B cell (primary cell): Measurements from ENCODE around the gene NSA2. TPM values are rescaled to one million over a fixed set of nuclear protein-coding genes. Genes with fewer than 3 reads are reported as not detected.

Source experiments
- ATAC-seq: fragments of 200-7000 bp; cut with Tn5 transposase; one replicate; pipeline ENCODE4 v1.10.0; 2021; ENCODE audit warnings: low read depth, mild to moderate bottlenecking, moderate number of reproducible peaks, moderate library complexity
- CTCF ChIA-PET: fragments of 350-600 bp; sonication (Branson Sonifier 250); formaldehyde crosslinking; loops from one replicate; lab custom pipeline; 2021; ENCODE audit warnings: antibody characterized with exemption, inconsistent platforms; lab: Charles Lee
- POLR2A ChIA-PET: fragments of 350-600 bp; sonication (Branson Sonifier 250); formaldehyde crosslinking; loops from one replicate; lab custom pipeline; 2021; ENCODE audit warnings: antibody characterized with exemption; lab: Charles Lee
- DNase-seq: peaks from one replicate; pipeline ENCODE4 v3.0.0; 2013
- H2AFZ ChIP-seq: 2 replicates; pipeline ENCODE4 v1.6.1; 2012; ENCODE audit warnings: mild to moderate bottlenecking, low read depth, low read length; ENCODE audit not compliant: insufficient read depth, poor library complexity, severe bottlenecking
- H3K27ac ChIP-seq, 2 donors: 1 replicate in 1 of 2; 2 replicates in 1 of 2; pipeline ENCODE4 v1.5.1; 2012 to 2013; ENCODE audit warnings: low read length in 2 of 2, mild to moderate bottlenecking in 2 of 2, moderate library complexity in 1 of 2
- H3K27me3 ChIP-seq, 4 experiments: fragments of 200-600 bp in 1 of 4; sonication (generic) in 1 of 4; replicated peaks in 1 of 4; 1 replicate in 2 of 4; 2 replicates in 2 of 4; pipeline versions ENCODE4 v1.6.1 to v1.7.0; 2013 to 2016; ENCODE audit warnings: low read length in 3 of 4, mild to moderate bottlenecking in 2 of 4, mixed read lengths in 1 of 4, moderate library complexity in 1 of 4; ENCODE audit not compliant: insufficient read depth in 4 of 4, control insufficient read depth in 3 of 4; ENCODE audit errors: control extremely low read depth in 1 of 4
- H3K36me3 ChIP-seq, 2 experiments: replicated peaks in 1 of 2; 1 replicate in 1 of 2; 2 replicates in 1 of 2; pipeline versions ENCODE4 v1.6.1 to v1.7.1; 2013; ENCODE audit warnings: low read length in 1 of 2; ENCODE audit not compliant: insufficient read depth in 2 of 2, control insufficient read depth in 1 of 2; ENCODE audit errors: control extremely low read depth in 1 of 2, extremely low read depth in 1 of 2
- H3K4me1 ChIP-seq, 2 donors: fragments of 200-600 bp in 1 of 2; sonication (generic) in 1 of 2; 1 replicate in 1 of 2; 2 replicates in 1 of 2; pipeline versions ENCODE4 v1.5.1 to v1.6.1; 2013 to 2017; ENCODE audit warnings: low read length in 2 of 2; ENCODE audit not compliant: control insufficient read depth in 2 of 2, insufficient read depth in 2 of 2
- H3K4me2 ChIP-seq: replicated peaks from 2 replicates; pipeline ENCODE3; 2012; ENCODE audit warnings: mild to moderate bottlenecking, low read depth, low read length; ENCODE audit not compliant: poor library complexity, severe bottlenecking
- H3K4me3 ChIP-seq, 5 experiments: fragments of 200-600 bp in 1 of 5; sonication (generic) in 1 of 5; 1 replicate in 3 of 5; 2 replicates in 2 of 5; pipeline versions ENCODE4 v1.5.1 to v1.7.0; 2011 to 2016; ENCODE audit warnings: low read length in 4 of 5, mild to moderate bottlenecking in 4 of 5, low read depth in 2 of 5, control low read depth in 1 of 5, moderate library complexity in 1 of 5; ENCODE audit not compliant: insufficient read depth in 1 of 5; ENCODE audit errors: control extremely low read depth in 1 of 5, extremely low read depth in 1 of 5
- H3K79me2 ChIP-seq: fragments of 200-600 bp; sonication (generic); one replicate; pipeline ENCODE4 v1.6.0; 2016; ENCODE audit warnings: low read length; ENCODE audit not compliant: control insufficient read depth, insufficient read depth
- H3K9ac ChIP-seq: fragments of 200-600 bp; sonication (generic); 2 replicates; pipeline ENCODE4 v1.6.1; 2017; ENCODE audit warnings: mild to moderate bottlenecking, low read length, moderate library complexity
- H3K9me3 ChIP-seq, 3 donors: one replicate each; pipeline versions ENCODE4 v1.6.1 to v1.7.1; 2013; ENCODE audit warnings: low read length in 2 of 3; ENCODE audit not compliant: control insufficient read depth in 2 of 3, insufficient read depth in 1 of 3; ENCODE audit errors: control extremely low read depth in 1 of 3
- H4K20me1 ChIP-seq: 2 replicates; pipeline ENCODE4 v1.6.0; 2012; ENCODE audit warnings: mild to moderate bottlenecking, low read length; ENCODE audit not compliant: insufficient read depth, control insufficient read depth, poor library complexity, severe bottlenecking
- H3K27ac Mint-ChIP-seq: one replicate; pipeline ENCODE4 v1.8.0; 2021; ENCODE audit warnings: mixed read lengths
- H3K27me3 Mint-ChIP-seq: one replicate; pipeline ENCODE4 v1.8.0; 2021; ENCODE audit warnings: mixed read lengths
- H3K4me1 Mint-ChIP-seq: one replicate; pipeline ENCODE4 v1.8.0; 2021; ENCODE audit warnings: mixed read lengths
- H3K4me3 Mint-ChIP-seq: one replicate; pipeline ENCODE4 v1.8.0; 2021; ENCODE audit warnings: mixed read lengths
- H3K9me3 Mint-ChIP-seq: one replicate; pipeline ENCODE4 v1.8.0; 2022; ENCODE audit warnings: mixed read lengths; ENCODE audit not compliant: insufficient read depth
- CTCF ChIP-seq: fragments of 200-600 bp; IDR thresholded peaks from one replicate; pipeline ENCODE4 v1.8.0; 2022; ENCODE audit warnings: antibody characterized with exemption, mild to moderate bottlenecking
- EZH2 ChIP-seq: IDR thresholded peaks from 2 replicates; pipeline ENCODE4 v1.6.1; 2012; ENCODE audit warnings: borderline replicate concordance, low read depth, mild to moderate bottlenecking, moderate library complexity, low read length; ENCODE audit not compliant: insufficient read depth, poor library complexity, severe bottlenecking
- WGBS: methylation state at CpG from one replicate; pipeline ENCODE4 v1.1.5; 2013; ENCODE audit warnings: missing lambda C conversion rate; ENCODE audit not compliant: insufficient coverage; 5-methylcytosine and 5-hydroxymethylcytosine counted together
- intact Hi-C: fragments of 100-400 bp; cut with micrococcal nuclease; formaldehyde crosslinking; loops from one replicate; pipeline ENCODE4 v1.10.0; 2022
- polyA plus RNA-seq: library from polyadenylated mRNA; depleted of rRNA; stranded (reverse); fragments of >200 nt; gene quantifications from 2 replicates; pipeline ENCODE4 v1.2.3, GENCODE V29; 2012
- total RNA-seq, 2 donors: library from RNA; stranded (reverse); fragments of 120-200 nt in 1 of 2; gene quantifications; 1 replicate in 1 of 2; 2 replicates in 1 of 2; pipeline versions ENCODE4 v1.2.3 to v1.2.4, GENCODE V29; 2013 to 2022

NSA2 gene
- total and polyA plus RNA-seq, 2 donors (not counting 1 experiment from before 2014, with no cell fraction given) = 30.2 to 126 TPM

DNA sequence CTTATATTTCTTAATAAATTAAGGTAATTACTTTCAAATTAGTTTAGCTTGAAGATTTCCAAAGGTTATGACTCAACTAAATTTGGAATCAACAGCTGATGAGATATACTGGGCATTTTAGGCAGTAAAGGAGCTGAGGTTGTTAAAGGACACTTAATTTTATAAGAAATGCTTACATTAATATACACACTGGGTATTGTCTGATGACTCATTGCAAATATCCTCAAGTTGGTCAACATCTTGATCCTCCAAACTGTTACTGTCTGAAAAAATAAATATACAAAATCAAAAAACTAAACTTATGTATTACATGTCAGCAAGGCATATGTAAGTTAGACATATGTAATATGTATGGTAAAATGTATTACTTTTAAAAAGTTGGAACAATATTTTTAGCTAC is 3.5 kb upstream of the NSA2 start:
- peaks cover 20 to 21% of the 10 kb centered on the region in 2 donors for H3K4me1 ChIP-seq
- H4K20me1 ChIP-seq = peaks cover 15% of the 10 kb centered on the region
- DNase-seq (no peak), ATAC-seq (no peak)
- intact Hi-C loops = loop anchor here (10.0 kb wide), 1 partner anchor 1949 kb away; the partner anchor contains the start of gene TNPO1
- H3K9ac ChIP-seq = no peak overlapping the region
- no peaks in the 10 kb centered on the region for H3K9me3 ChIP-seq
- TF ChIP-seq EZH2 (no peak), CTCF (no peak)
- no peak overlapping the region for H3K4me2 ChIP-seq
- Mint-ChIP-seq H3K27ac (no peak overlapping the region), H3K4me3 (no peak overlapping the region), H3K9me3 (no peaks in the 10 kb centered on the region), H3K27me3 (no peaks in the 10 kb centered on the region), H3K4me1 (peaks cover 27% of the 10 kb centered on the region)
- ChIA-PET POLR2A (no interaction called here), CTCF (interaction anchor here (1.1 kb wide), 1 partner anchor 13 kb away, joined by 5 read pairs; no protein-coding TSS in a partner anchor)
- peaks cover 5 to 24% of the 10 kb centered on the region in 2 experiments for H3K36me3 ChIP-seq
- no peak overlapping the region for H2AFZ ChIP-seq
- no peak overlapping the region for H3K4me3 ChIP-seq
- H3K27me3 ChIP-seq = no peaks in the 10 kb centered on the region
- H3K79me2 ChIP-seq = peaks cover 47% of the 10 kb centered on the region
- H3K27ac ChIP-seq = no peak overlapping the region

DNA sequence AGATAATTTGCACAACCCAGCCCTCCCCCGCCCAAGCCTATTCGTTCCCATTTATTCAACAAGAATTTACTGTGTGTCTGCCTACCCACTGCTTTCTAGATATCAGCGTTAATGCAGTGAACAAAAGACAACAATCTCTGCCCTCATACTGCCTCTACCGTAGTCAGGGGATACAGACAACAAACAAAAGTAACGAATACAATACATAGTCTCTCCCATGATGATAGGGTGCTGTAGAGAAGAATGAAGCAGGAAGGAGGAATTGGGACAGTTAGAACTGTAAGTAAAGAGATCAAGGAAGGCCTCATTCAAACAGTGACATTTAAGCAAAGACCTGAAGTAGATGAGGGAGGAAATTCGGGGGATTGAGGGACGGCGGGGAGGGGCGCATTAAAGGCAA is 1.8 kb upstream of the NSA2 start:
- H3K9me3 Mint-ChIP-seq = no peaks in the 10 kb centered on the region
- Histone ChIP-seq H3K27ac (no peak overlapping the region), H3K9ac (no peak overlapping the region), H3K9me3 (no peaks in the 10 kb centered on the region), H4K20me1 (peaks cover 15% of the 10 kb centered on the region), H3K4me3 (no peak overlapping the region), H3K27me3 (no peaks in the 10 kb centered on the region), H3K4me2 (peak overlapping the region; percentile 34), H3K79me2 (peaks cover 47% of the 10 kb centered on the region), H3K4me1 (peaks cover 20 to 21% of the 10 kb centered on the region in 2 donors), H2AFZ (no peak overlapping the region), H3K36me3 (peaks cover 3 to 23% of the 10 kb centered on the region in 2 experiments)
- no peaks in the 10 kb centered on the region for H3K27me3 Mint-ChIP-seq
- peak overlapping the region; percentile 74 for H3K4me3 Mint-ChIP-seq
- WGBS = 94% methylated on average over 3 of the region's 9 CpGs
- ChIA-PET CTCF (no interaction called here), POLR2A (no interaction called here)
- H3K4me1 Mint-ChIP-seq = peaks cover 29% of the 10 kb centered on the region
- DNase-seq (no peak), ATAC-seq (no peak)
- TF ChIP-seq EZH2 = no peak
- no peak for TF ChIP-seq CTCF
- H3K27ac Mint-ChIP-seq = peak overlapping the region; percentile 10
- intact Hi-C loops = loop anchor here (5.0 to 10.0 kb wide), 2 partner anchors 747 to 1950 kb away; partner anchors contain the start of genes CERT1, POLK and TNPO1
